ENCODE data around the gene MTMR12.
"Not testable (repeated sequence)": the region's sequence is repeated elsewhere in the genome, so short reads cannot be mapped to it uniquely, and the experiment has no call there.

MTMR12 gene

DNA sequence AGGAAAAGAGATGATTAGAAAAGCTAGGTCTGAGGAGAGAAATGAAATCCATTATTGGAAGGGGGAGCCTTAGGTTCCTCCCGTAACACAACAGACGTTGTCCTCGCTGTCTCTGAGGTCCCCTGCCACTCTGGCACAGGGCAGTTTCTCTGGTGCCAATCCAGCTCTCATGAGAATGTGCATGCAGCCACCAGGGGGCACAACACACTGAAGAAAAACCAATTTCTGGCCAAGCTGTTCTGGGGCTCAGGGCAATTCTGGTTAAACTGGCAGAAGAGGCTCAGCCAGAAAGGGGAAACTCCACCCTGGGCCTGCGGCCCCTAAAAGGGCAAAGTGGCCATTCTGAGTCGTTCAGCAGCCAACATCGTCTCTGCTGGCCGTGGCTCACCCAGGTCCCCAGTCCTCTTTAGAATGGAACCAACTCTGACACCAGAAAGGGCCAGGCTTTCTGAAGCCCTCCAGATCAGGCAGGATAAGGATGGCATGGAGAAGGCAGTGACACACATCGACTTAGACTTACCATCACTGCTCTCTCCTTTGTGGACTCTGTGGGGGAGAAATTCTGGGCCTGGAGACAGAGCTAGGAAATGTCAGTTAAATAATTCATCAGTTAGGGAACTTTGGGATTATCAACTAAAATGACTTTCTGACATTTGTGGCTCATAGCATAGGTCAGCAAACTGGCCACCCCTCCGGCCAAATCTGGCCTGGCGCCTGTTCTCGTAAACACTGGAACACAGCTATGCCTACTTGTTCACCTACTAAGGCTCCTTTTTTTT lies 80.1 kb downstream of the MTMR12 start:
- DNase-seq (ENCODE audit: low read depth), result peak; percentile 55

DNA sequence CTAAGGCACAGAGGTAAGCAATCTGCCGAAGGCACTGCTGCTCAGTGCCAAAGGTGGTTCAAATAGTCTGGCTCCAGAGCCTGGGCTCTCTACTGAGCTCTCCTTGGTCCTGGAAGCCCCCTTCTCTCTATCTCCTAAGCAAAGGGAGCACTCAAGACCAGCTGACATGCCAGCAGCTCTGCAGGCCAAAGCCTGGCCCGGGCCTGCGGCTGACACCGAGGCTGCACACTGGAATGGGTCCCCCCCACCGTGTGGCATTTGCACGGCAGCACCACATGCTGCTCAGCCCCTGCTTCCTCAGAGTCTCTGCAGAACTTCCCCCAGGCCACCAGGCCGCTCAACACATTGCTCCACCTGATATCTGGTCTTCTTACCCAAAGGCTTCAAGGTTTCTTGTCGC lies 80.8 kb downstream of the MTMR12 start:
- DNase-seq (ENCODE audit: low read depth), result no peak

DNA sequence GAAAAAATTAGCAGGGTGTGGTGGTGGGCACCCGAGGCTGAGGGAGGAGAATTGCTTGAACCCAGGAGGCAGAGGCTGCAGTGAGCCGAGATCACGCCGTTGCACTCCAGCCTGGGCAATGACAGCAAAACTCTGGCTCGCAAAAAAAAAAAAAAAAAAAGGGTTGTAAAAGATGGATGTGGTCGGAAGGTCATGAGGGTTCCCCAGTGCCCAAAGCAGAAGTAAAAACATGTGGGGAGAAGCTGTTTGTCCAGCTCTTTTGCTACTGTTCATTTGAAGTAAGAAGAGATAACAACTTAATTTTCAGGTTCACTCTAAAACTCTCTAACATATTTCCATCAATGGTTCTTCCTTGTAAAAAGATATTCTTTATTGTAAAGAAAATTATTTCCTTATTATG lies 81.5 kb downstream of the MTMR12 start:
- no peak for DNase-seq (ENCODE audit: low read depth)

DNA sequence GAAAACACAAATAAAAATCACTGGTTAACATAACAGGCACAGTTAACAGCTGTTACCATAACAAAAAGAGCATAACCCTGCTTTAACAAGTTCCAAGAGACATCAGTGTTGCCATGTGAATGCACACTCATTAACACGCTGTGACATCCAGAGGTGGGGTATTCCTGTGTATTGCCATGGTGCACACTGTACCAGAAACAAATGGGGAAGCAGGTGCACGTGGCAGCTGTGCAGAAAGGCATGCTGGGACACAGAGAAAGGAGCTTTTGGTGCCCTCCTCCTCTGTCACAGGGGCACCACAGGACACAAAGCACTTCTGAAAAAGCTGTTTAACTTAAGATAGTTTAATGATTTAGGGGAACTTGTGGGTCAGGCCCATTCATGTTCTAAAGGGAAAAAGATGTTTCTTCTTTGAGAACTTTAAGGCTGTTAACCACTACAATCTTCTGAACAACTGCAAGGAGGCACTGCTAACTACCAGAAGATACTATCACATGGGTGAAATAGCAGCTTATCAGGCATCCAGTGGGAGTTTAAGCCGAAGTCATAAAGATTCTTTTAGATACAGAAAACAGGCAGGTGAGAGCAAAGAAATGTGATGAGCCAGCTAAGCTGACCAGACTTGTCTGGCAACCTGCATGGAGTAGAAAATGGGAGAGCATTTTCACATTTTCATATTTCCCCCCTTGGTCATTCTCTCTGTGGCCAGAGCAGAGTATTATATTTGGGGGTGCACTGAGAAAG lies 82.2 kb downstream of the MTMR12 start:
- no peak for DNase-seq (ENCODE audit: low read depth)

DNA sequence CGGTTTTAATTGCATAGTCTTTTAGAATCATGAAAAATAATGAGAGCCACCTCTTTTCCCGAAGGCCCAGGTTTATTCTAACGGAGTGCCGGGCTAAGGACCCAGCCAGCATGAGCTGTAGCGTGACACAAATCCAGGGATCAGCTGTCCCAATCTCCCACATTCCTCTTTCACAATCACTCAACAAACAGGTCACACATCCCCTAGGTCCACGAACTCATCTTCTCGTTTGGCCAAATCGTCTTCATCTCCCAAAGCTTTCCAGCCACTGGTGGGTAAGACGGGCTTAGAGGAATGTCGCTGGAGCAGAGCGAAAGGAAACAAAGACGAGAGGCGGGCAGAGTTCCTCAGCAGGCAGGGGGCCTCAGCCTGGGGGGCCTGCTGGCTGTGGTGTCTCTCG lies 83.2 kb downstream of the MTMR12 start:
- DNase-seq (ENCODE audit: low read depth), result no peak

DNA sequence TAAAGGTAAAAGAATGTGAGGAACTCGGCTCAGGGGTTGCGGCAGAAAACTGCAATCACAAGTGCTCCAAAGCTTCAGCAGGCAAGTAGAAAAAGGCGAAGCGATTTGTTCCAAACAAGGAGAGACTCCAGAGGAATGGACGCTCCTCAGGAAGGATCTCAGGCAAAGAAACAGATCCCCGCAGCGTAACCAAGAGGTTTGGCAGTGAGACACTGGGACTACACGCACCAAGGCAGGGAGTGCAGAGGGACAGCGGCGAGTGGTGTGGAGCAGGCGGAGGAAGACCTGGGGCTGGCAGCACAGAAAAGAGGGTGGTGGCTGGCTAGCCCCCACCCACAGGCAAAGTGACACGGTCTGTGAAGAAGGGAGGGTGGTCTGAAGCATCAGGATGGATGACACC lies 83.9 kb downstream of the MTMR12 start:
- no peak for DNase-seq (ENCODE audit: low read depth)

DNA sequence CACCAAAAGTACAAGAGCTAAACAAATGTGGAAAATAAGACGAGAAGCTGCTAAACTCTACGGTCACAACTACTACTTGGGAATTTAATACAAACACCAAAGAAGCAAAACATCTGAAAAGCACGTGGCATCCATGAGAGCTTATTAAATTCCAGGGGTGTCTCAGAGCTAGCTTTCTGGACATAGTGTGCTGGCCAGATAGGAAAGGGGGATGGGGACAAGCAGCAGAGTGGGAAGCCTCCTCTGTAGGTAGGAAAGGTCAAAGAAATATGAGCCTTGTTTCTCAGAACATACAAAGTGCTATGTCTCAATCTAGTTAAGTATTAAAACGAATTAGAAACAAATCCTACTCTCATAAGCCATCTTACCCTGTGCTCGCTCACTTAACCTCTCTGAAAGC lies 87.3 kb downstream of the MTMR12 start:
- DNase-seq (ENCODE audit: low read depth), result no peak

DNA sequence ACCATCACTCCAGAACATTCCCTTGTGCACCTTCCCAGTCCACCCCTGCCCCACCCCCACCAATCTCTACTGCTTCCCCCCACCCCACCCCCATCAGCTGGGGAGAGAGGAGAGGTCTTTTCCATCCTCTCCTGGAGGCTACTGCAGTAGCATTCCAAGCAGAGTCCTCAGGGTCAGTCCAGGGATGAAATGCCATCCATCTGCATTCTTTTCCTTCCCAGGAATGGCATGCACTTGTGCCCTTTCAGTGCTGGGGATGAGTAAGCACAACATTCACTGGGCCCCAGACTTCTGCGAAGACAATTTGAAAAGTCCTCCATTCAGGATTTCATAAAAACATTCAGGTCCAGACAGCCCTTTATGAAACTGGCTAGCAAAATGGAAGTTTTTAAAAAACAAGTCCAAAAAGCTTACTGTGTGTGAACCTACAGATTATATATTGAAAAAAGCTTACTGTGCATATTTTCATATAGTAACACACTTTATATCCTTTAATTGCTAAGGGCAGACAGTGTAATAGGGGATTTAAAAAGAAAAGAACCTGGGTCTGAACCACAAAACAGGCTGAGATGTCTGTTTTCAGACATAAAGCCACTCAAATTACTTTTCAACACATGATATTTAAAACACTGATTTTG lies 88.6 kb downstream of the MTMR12 start:
- no peak for DNase-seq (ENCODE audit: low read depth)

DNA sequence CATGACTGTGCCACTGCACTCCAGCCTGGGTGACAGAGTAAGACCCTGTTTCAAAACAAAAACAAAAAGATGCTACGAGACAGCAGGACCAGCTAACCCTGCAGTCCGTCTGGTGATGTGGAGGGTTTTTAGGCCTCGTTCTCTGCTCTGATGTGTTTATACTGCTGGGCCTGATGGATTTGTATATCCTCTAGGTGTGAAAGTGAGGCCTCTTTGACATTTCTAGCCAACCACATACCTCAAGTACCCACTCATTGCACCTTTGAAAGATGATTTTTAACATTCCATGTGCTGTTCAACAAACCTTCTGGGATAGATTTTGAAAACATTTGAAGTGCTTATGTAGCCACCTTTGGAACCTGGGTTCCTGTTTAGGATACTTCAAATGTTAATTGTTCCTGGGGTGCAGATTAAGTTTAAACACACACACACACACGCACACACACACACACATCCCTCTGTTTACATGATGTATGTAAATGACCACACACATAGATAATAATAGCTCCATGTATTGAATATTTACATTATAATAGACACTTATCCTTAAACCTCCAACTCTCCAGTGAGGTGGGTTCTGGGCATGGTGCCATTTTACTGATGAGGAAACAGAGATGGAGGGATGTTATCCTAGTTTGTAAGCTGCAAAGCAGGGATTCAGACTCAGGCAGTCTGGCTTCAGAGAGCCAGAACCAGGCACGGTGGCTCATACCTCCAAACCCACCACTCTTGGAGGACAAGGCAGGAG lies 89.8 kb downstream of the MTMR12 start:
- DNase-seq (ENCODE audit: low read depth), result no peak

DNA sequence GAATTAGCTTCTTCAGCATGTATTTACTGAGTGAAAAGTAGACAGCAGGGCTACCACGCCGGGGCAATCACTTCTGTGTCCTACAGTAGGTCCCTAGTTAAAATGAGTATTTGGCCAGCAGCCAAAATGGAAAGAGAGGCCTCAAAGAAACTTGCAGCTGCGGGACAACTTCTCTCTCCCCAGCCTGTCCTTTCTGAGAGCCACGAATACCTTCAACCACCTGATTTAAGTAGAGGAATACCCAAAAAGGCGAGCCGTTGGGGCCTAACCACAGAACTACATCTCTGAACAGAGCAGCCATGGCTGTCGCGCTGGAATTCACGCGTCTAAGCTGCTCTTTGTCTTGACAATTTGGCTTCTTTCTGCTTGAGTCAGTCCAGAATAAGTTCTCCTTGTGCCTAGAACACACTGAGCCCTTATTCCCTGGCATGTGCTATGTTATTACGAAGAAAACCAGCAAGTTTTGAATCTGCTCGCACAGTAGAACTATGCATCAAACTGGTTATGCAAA lies 94.8 kb downstream of the MTMR12 start:
- DNase-seq (ENCODE audit: low read depth), result no peak

DNA sequence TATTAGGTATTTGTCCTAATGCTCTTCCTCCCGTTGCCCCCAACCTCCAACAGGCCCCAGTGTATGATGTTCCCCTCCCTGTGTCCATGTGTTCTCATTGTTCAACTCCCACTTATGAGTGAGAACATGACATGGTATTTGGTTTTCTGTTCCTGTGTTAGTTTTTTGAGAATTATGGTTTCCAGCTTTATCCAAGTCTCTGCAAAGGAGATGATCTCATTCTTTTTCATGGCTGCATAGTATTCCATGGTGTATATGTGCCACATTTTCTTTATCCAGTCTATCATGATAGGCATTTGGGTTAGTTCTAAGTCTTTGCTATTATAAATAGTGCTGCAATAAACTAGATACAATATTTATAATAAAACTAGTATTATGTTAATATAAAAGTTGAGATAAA lies 98.4 kb downstream of the MTMR12 start:
- not testable (repeated sequence) for DNase-seq (ENCODE audit: low read depth)

DNA sequence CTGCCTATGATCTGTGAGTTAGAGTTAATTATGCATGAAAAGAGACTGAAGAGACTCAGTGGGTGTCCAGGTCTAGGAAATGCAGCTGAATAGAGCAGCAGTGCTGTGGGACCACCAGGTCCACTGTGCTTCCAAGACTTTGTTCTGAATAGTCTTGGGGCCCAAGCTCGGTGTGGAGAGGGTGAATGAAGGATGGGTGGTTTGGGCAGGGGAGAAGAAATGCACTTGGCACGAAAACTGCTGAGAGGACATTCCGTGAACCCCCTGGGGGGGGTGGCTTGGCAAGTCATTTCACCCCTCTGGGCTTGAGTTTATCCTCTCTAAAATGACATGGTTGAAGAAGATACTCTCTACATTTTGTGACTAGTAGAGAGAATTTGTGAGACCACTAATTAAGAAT lies 102.6 kb downstream of the MTMR12 start:
- no peak for DNase-seq (ENCODE audit: low read depth)

DNA sequence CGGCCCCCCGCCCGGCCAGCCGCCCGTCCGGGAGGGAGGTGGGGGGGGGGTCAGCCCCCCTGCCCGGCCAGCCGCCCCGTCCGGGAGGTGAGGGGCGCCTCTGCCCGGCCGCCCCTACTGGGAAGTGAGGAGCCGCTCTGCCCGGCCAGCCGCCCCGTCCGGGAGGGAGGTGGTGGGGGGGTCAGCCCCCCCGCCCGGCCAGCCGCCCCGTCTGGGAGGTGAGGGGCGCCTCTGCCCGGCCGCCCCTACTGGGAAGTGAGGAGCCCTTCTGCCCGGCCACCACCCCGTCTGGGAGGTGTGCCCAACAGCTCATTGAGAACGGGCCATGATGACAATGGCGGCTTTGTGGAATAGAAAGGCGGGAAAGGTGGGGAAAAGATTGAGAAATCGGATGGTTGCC lies 103.9 kb downstream of the MTMR12 start:
- DNase-seq (ENCODE audit: low read depth), result not testable (repeated sequence)

DNA sequence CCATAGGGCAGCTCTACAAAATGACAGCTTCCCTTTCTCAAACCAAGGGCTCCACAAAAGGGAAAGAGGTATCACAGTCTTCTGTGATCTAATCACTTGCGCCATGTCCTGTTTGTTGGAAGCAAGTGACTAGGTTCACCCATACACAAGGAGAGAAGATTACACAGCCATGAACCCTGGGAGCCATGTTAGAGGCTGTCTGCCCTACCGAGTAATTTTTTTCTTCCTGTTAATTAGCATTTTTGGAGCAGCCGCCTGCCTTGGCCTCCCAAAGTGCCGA lies 105.4 kb downstream of the MTMR12 start:
- DNase-seq (ENCODE audit: low read depth), result no peak

DNA sequence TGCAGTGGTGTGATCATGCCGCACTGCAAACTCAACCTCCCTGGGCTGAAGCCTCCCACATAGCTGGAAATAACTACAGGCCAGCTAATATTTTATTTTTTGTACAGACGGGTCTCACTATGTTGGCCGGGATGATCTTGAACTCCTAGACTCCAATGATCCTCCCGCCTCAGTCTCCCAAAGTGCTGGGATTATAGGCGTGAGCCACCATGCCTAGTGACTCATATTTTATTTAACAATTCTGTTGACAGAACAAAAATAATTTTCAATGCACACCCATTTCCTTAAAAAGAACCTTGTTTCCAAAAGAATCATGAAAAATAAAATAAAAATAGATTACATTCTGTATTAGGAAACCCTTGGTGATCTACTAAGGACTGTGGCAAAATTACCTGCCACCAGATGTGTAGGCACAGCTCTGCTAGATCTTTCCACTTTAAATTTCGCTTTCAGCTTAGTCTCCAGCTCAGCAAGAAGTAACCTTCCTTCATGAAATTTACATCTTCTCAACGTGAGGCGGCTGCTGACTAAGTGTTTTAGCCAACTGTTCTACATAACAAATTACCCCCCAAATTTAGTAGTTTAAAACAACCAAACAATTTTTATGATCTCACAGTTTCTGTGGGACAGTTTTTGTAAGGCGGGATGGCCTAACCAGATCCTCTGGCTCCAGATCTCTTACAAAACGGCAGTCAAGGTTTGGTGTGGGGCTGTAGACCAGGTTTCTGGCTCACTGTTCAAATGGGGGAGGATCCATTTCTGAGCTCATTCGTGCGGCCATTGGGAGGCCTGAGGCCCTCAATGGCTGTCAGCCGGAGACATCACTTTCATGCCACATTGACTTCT lies 106.0 kb downstream of the MTMR12 start:
- no peak for DNase-seq (ENCODE audit: low read depth)

DNA sequence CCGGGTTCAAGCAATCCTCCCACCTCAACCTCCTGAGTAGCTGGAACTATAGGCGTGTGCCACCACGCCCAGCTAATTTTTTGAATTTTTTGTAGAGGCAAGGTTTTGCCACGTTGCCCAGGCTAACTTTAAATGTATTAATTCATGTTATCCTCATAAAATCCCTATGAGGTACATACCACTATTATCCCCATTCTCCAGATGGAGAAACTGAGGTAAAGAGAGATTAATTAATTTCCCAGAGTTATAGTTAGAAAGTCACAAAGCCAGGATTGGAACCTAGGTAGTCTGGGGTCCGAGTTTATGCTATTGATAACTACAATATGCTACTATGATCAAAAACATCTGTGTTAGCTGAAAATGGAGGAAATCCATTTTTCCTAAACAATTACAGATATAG lies 106.7 kb downstream of the MTMR12 start:
- DNase-seq (ENCODE audit: low read depth), result no peak

DNA sequence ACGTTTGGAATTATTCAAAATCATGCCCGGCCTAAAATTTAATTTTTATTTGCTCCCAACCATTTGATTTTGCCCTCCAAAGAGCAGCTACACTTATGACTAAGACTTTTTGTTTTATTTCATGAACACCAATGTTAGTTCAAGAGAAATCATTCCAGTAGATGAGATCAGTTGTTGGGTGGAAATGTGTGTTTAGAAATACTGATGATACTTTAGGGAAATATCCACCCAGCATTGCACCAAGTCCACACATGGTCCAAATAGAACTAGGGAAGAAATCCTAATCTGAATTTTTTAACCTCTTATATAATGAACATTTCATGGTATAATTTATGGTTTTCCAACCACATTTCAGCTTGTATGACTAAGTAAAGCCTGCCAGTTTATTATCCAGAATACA lies 110.3 kb downstream of the MTMR12 start:
- no peak for DNase-seq (ENCODE audit: low read depth)

DNA sequence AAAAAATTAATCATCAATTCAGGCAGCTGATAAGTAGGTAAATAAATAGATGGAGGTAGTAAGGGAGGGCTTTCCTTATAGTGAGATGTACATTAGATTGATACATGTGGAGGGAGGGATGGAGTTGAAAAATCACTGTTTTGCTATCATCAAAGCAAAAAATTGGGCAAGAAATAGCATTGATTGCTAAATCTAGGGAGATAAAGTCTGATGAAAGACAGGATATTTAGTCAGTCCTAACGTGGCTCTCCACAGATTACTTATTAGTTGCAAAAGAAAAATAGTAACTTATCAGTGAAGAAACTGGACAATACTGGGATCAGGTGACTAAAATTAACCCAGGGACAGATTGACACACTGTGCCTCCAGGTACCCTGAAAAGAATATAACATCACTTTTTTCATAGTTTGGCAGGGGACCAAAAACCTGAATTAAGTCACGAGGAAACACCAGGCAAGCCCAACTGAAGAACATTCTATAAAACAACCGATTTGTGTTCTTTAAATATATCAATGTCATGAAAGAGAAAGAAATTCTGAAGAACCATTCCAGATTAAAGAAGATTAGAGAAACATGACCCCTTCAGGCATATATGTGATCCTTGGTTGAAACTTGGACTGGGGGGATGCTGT lies 111.5 kb downstream of the MTMR12 start:
- no peak for DNase-seq (ENCODE audit: low read depth)

DNA sequence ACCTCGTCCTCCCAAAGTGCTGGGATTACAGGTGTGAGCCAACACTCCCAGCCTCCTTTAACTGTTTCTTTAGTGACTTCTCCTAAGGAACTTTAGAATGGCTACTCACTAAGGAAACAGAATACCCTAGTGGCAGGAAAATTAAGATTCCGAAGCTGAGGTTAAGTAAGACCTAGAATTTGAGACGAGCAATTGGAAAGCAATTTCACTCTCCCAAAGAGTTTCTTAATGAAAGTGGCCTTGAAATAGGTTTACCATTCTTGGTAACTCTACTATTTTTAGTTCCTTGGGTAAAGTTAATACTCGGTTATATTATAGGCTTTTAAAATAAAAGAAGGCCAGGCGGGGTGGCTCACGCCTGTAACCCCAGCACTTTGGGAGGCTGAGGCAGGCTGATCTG lies 115.7 kb downstream of the MTMR12 start:
- DNase-seq (ENCODE audit: low read depth), result no peak

DNA sequence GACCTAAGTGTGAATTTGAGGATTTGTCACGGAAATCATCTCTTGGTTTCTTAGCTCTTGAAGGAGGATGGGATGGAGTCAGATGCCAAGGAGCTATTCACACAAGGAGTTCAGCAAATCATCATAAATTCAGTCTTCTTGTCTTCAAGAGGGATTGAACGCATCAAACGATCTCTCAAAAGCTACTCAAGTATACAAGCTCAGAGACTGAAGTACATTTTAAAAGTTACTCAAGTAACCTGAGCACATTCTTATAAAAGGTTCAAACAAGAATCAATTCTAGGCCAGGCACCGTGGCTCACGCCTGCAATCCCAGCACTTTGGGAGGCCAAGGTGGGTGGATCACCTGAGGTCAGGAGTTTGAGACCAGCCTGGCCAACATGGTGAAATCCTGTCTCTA lies 117.5 kb downstream of the MTMR12 start:
- no peak for DNase-seq (ENCODE audit: low read depth)

DNA sequence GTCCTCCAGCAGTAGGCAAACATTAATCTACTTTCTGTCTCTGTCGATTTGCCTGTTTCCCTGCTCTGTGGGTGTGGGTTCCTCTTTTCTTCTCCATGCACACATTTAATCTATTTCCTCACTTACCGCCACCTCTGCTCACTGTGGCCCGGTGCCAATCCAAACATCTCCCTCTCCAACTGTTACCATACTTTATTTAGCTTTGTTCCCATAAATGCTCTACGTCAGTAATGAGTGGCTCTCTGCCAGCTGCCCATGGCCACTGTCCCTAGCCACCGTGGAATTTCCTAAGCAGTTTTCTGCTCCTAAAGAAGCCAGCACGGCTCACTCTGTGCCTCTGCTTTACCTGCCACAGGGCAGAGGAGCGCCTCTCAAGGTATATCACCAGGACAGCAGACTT lies 119.1 kb downstream of the MTMR12 start:
- no peak for DNase-seq (ENCODE audit: low read depth)

All from activated T-helper 9 cell treated with anti-CD3 and anti-CD28 coated beads, Interleukin-2, amount 50 U/mL, for 16 hours (primary cell).